ENCODE results near the gene BAZ1B.
"Not testable (repeated sequence)": the region's sequence is repeated elsewhere in the genome, so short reads cannot be mapped to it uniquely, and the experiment has no call there.

BAZ1B gene

DNA sequence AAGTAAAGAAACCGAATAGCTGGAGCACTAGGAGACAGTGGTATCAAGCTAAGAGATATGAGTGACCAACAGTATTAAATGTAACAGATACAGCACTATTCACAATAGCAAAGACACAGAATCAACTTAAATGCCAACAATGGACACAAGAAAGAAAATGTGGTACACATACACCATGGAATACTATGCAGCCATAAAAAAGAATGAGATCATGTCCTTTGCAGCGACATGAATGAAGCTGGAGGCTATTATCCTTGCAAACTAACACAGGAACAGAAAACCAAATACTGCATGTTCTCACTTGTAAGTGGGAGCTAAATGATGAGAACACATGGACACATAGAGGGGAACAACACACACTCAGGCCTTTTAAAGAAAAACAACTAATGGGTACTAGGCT, 26.6 kb downstream of the BAZ1B start:
- DNase-seq = not testable (repeated sequence)

DNA sequence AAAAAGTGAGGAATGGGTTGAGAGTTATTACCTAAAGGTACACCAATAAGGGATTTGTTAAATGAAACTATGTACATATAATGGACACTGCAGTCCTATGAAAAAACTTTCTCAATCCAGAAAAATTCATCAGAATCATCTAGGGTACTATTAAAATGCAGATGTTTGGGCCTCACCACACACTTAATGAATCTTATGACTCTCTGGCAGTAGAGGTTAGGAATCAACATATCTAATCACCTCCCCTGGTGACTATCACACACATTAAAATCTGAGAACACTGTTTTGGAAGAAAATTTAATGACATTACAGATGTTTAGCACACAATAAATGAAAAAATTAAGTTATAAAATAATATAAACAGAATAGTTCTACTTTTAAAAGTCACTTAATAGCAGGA, 32.1 kb downstream of the BAZ1B start:
- DNase-seq = no peak

DNA sequence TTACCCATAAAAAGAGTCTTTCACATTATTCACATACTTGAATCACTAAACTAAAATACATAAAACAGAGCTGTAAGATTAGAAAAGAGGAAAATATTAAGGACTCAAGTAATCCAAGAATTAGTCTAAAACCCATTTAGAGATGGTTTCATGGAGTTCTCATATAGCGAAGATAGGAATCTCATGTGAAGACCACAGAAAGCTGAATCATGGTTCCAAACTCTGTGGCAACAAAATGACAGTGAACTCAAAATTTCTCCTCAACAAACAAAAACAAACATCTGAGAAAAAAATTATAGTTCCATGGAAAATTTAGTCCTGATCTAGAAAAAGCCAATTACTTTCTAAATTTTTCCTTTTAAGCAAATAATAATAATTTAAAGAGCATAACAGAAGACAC, 34.6 kb downstream of the BAZ1B start:
- DNase-seq = no peak

DNA sequence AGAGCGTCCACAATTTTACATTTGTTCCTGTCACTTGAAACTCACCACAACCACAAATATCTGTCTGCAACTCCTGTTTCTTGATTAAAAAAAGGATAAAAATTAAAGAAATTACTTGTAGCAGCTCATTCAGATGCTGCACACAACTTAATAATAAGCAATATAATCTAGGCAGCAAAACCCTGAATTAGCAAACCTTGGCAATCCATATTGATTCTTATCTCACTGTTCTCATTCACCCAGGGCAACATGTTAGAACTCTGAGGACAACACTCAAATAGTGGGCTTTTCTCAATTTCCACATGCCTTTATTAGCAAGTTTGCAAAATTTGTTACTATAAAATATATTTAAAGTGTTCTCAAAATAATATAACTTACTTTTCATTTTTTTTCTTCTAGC, 38.9 kb downstream of the BAZ1B start:
- no peak for DNase-seq

DNA sequence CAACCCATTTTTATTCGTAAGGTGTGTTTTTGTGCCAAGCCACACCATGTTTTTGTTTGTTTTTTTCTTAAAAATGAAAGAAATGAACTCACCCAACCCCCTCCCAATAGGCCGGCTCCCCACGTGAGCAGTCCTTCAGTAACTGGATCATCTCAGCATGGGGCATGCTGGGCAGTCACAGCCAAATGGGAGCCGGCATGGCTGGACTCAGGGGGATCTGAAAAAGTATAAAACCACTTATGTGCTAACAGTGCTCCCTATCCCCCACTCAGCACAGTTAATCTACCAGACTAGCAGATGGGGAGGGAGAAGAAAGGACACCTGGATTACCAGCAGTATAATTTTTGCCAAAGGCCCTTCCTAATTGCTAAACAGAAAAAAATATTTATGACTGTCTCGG, 39.3 kb downstream of the BAZ1B start:
- DNase-seq = no peak

DNA sequence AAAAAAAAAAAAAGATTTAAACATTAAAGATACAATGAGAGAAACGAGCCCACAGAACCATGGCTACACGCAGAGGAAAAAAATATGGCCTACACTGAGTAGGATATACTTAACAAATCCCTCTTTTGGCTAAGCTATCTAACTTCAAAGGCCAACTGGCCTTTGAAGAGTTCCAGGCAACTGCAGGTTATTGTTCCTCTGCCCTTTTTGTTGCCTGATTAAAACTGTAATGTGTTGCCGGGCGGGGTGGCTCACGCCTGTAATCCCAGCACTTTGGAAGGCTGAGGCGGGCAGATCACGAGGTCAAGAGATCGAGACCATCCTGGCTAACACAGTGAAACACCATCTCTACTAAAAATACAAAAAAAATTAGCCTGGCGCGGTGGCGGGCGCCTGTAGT, 40.6 kb downstream of the BAZ1B start:
- DNase-seq = not testable (repeated sequence)

DNA sequence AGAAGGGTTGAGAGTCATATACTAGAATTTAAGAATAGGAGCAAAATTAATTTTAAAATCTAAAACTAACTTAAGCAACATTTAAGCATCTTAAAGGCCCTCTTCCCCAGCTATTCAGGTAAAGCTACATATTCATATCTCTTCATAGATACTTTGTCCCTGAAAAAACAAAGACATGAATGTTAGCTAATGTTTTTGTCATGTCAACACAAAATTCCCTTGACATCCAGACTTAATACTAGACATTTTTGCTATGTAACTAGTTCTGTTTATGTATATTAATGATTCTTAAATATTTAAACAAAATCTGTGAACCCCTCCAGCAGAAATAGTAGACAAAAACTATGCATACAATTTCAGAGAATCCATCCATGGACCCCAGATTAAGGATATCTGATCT, 43.5 kb downstream of the BAZ1B start:
- DNase-seq = no peak

DNA sequence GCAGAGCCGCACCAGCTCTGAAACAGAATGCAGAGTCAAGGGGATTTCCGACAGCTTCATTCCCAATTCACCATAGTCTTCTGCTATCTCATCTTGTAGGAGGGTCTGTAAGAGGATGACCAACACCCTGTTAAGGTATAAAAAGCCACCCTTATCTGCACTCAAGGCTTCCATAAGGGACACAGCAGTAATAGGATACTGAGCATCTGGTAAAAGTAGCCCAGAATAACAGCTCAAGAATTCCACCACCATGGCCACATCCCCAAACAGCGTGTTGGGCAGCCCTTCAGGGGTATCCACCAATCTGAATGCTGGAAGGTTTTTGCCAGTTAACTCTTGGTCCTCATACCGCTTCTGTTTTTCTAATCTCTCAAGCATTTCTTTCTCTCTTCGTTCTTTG, 44.7 kb downstream of the BAZ1B start:
- no peak for DNase-seq

DNA sequence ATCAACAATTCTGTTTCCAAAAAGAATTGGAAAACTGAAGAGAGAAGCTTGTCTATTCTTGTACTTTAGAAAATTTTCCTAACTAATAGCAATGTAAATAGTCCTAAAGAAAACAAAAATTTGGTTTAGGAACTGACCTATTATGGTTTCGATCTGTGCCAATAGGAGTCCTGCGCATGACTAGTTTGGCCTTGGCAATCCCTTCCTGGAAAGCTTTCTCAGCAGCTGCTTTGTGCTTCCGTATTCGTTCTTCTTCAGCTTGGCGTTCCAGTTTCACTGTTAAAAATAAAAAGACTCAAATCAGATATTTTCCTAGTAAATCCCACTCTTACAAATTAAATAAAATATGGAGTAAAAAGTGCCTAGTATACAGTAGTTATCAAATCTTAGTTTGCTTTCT, 51.9 kb downstream of the BAZ1B start:
- DNase-seq = no peak

DNA sequence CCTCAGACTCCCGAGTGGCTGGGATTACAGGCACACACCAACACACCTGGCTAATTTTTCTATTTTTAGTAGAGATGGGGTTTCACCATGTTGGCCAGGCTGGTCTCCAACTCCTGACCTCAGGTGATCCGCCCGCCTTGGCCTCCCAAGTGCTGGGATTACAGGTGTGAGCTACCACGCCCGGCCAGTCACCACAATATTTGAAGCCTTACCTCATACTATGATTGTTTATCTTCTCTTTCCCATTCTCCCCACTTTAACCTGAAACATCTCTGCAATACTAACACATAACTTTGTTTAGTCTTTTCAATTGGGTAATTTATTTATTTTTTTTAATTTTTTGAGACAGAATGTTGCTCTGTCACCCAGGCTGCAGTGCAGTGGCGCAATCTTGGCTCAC, 55.0 kb downstream of the BAZ1B start:
- not testable (repeated sequence) for DNase-seq

DNA sequence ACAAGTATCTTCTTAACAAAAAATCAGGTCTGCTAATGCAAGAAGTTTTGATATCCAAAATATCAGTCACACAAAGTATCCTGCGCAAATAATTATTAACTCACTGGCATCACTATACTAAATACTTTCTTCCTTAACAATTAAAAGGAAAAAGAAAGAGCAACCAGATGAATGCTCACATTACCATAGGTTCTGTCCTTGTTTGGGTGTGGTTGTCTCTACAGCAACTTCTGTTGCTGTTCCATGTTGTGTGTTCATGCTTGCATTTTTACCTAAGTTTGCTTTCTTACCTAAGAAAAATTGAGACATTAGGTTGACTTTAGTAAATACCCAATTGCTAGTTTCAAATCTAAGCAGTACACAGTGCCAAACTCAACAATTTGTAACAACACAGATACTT, 56.0 kb downstream of the BAZ1B start:
- no peak for DNase-seq

DNA sequence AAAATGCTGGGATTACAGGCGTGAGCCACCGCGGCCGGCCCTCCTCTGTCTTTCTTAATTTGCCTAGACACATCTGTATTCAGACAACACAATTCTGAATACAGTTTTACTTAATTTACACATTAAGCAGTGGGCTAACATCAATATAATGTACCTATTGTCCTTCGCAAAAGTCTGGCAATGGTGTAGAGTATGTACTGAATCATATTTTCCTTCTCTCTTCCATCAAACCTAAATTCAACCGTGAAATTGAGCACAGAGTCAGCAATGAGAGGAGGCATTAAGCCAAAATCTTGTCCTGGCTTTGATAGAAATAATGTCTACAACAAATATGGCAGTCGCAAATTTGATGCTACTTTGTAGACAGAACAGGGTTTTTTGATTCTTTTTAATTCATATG, 58.1 kb downstream of the BAZ1B start:
- no peak for DNase-seq

DNA sequence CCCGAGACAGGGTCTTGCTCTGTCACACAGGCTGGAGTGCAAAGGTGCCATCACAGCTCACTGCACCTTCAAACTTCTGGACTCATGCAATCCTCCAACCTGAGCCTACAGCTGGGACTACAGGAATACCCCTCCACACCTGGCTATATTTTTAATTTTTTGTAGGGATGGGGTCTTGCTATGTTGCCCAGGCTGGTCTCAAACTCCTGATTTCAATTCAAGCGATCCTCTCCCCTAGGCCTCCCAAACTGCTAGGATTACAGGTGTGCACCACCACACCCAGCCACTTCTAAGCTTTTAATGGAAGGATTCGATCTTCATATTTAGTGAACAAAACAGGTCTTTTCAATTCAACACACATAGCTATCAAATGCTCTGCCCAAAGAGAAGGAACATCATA, 58.8 kb downstream of the BAZ1B start:
- DNase-seq = no peak

DNA sequence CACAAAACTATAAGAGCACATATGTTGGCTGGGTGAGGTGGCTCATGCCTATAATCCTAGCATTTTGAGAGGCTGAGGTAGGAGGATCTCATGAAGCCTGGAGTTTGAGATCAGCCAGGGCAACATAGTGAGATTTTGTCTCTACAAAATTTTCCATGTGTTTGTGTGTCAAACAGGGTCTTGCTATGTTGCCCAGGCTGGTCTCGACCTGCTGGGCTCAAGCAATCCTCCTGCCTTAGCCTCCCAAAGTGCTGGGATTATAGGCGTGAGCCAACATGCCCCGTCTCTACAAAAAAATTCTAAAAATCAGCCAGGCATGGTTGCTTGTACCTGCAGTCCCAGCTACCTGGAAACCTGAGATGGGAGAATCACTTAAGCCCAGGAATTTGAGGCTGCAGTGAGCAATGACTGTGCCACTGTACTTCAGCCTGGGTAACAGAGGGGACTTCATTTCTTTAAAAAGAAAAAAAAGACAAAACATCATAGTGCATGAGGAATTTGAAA, 60.3 kb downstream of the BAZ1B start:
- no peak for DNase-seq

DNA sequence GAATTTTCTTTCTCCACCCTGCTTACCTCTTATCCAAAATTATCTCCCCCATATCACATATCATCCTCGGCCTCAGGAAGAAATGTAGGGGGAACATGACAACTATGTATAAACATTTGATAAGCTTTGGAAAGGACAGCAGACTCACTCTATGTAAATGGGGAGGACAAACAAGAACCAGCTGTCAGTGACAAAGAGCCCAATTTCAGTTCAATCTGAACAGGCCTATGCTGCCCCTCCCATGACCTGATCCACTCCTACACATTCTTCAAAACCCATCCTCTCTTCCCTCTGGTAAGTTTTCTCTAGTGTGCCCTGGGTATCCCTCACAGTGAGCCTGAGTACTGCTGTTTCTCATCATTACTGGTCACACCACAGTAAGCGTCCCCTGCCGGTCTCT, 67.7 kb downstream of the BAZ1B start:
- DNase-seq = no peak

DNA sequence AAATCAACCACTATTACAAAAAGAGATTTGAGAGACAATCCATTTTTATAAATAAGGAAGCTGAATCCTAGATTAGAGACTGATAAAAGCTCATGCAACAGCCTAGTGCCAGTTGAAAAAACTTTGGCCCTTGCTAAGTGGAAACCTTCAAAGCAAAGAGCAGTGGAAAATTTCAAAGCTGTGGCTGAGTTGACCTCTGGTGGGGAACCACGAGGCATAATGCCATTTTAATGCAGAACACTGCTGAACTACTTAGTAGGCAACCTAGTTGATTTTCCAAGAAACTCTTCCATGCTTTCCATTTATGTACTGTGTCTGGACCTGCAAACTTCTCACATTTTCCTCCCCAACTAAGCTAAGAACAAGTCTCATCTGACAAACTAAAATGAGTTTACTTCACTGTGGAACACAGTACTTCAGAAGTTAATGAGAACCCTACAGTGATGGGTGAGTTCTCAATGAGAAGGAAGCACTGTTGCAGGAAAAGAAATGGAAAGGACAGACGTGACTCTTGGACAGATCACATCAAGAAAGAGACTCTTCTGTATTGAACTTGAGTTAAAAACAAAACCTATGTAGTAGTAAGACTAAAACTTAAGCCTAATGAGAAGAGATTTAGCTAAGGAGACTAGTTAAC, 69.0 kb downstream of the BAZ1B start:
- no peak for DNase-seq

DNA sequence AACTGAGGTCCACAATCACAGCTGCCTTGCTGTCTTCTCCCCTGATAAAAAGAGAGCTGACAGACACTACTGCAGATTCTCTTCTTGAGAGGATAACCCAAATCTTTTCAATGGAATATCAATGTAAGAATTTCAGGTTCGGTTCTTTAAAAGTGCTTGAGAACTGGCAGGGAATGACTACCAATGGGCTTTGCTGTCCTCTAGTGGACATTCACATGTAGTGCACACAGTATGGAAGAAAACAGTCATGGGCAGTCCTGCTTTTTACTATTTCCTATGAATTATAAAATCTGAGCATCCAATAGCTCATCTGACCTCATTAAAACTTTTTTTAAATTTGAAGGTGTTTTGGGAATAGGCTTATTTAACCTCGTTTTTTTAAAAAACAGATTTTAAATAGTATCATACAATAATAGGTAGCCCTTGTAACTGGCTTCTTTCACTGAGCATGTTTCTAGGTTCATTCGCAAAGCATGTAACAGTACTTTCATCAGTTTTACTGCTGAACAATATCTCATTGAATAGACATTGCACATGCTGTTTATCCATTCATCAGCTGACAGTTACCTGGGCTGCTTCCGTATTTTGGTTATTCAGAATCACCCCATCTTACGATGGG, 70.2 kb downstream of the BAZ1B start:
- DNase-seq = no peak

DNA sequence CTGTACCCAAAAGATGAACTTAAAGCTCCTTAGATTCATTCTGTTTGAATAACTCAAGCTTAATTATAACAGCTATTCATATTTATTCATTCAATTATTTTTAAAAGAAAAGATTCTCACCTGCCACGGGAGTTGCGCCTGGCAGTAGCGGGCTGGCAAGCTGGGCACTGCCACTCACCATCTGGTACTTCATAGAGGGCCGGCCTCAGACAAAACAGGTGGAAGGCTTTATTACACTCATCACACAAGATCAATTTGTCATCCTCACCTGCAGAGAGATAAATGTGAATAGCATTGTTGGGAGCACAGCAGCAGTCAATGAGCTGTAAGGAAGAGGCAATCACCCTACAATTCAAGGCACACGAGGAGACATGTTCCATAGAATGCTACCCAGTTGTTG, 72.7 kb downstream of the BAZ1B start:
- DNase-seq = no peak

DNA sequence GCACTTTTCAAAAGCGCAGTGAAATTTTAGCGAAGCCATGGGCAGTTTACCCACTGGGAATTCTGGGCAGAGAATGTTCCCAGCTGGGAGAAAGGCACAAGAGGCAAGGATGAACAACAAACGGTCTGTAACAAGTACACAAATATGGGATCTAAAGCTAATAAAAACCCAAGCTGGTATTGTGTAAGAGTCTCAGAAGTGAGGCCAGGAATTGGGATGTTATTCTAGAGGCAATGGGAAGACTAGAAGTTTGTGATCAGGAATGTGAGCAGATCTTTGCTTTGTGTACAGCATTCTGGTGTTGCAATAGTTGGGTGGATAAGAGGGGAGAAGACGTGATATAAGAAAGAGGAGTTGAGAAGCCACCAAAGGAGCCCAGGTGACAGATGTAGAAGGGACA, 73.5 kb downstream of the BAZ1B start:
- no peak for DNase-seq

DNA sequence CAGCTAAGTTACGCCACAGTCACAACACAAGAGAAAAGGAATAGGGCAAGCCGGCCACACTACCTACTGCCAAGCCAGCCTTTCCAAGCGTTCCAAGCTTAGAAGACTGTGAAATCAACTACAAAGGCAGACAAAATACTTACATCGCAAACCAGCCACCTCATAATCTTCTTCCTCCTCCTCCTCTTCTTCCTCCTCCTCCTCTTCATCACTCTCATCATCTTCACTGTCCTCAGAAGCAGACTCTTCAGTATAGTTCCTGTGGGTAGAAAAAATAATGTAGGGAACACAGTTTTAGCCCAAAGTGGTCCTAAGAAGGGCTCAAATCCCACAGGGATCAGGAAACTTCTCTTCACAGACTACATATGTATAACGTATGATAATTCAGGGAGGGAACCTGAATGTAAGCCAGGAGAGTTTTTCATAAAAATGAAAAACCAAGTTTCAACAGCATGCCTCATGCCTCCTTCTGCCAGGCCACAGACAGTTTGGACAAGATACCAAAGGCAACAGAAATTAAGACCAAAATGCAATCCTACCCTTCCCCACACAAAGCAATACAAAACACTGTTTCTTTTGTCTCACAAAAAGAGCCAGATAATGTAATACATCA, 74.9 kb downstream of the BAZ1B start:
- DNase-seq = no peak

DNA sequence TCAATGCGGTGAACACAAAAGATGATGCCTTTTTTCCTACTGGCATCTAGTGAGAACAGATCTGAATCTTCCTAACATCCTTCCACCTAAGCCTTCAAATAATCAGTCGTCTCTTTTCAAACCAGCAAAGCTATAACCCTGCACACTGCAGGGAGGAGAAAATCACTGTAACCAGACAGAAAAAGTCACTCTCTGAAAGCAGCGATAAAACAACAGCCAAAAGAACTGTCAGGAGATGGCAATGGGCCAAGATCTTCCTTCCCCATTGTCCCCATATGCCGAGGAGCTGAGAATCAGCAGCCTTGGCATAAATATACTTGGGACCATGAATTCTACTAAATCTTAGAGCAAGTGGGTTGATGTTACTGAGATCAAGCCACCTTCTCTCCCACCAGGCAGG, 75.4 kb downstream of the BAZ1B start:
- DNase-seq = no peak

DNA sequence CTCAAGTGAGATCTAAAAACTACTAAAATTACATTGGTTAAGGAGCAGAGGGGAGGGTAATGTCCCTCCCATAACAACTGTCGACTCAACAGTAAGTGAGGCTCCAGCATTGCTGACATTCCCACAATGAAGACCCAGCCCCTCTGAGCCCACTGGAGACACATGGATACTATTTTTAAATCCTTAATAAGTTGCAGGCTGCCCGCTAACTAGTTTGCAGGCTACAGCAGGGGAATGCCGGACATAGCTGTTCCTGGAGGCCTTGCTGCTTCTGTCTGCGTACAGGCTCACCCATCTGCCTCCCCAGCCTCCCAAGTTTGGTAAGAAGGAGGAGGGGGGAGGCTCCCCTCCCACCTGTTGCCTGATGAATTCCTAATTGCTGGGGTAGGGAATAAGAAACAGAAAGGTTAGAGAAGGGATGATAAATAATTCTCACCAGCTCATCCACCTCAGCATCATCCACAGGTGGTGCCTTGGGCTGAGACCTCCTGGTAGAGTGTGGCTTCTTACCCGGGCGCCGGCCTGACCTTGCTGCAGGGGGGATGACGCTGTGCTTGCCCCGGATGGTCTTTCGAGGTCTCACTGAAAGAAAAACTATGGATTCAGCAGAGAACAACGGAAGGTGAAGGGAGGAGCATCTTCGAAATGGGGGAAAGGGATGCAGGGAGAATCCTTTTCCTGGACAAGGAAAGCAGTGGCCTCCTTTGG, 78.4 kb downstream of the BAZ1B start:
- no peak for DNase-seq

DNA sequence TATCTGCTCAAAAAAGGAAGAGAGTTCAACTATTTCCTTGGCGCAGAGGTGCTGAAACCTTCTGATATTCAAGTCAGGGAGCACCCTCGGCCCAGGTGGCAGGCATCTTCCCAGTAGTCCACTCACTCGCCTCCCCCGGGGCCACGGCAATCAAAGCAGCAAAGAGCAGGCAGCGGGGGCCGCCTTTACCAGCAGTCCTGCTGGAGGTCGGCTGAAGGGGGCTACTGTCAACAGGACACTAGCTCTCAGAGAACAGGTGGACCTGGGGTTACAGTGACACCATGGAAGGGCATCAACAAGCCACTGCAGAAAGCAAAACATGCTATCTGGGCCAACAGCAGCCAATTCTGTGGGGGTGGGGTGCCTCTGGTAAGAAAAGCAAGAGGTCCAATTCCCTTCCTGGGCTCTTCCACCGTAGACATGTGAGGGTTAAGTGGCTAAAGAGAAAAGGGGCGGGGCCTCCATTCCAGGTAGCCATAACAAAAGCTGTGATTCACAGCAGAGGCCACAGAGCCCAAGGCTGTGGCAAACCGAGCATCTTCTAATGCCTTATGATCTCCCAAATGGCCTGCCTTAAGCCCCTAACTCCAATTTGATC, 79.1 kb downstream of the BAZ1B start:
- no peak for DNase-seq

Data from left hindlimb (tissue), 1 donor.